Prostate gland (tissue), 2 donors: ENCODE measurements around the gene CFAP46. TPM values are rescaled to one million over a fixed set of nuclear protein-coding genes. Genes with fewer than 3 reads are reported as not detected.

Experiments used
- DNase-seq: peaks from one replicate; pipeline ENCODE4 v3.0.0-alpha.2; 2019; ENCODE audit warnings: low spot score
- H3K27ac ChIP-seq, 2 donors: fragments of 200-600 bp; sonication (generic); 2 replicates each; pipeline ENCODE4 v1.5.1; 2017 to 2019
- H3K27me3 ChIP-seq: fragments of 200-600 bp; sonication (generic); replicated peaks from 2 replicates; pipeline ENCODE4 v1.5.1; 2019; ENCODE audit not compliant: insufficient read depth
- H3K36me3 ChIP-seq, 2 donors: fragments of 200-600 bp; sonication (generic); 1 replicate in 1 of 2; 2 replicates in 1 of 2; pipeline versions ENCODE4 v1.5.1 to v1.8.1; 2017 to 2019
- H3K4me1 ChIP-seq: fragments of 200-600 bp; sonication (generic); replicated peaks from 2 replicates; pipeline ENCODE4 v1.5.1; 2019
- H3K4me3 ChIP-seq, 2 donors: fragments of 200-600 bp; sonication (generic); 2 replicates each; pipeline ENCODE4 v1.5.1; 2017 to 2019
- H3K9me3 ChIP-seq: fragments of 200-600 bp; sonication (generic); 2 replicates; pipeline ENCODE4 v1.5.1; 2017
- CTCF ChIP-seq, 4 experiments: fragments of 200-600 bp in 2 of 4; fragments of 450-650 bp in 2 of 4; sonication (generic) in 2 of 4; IDR thresholded peaks; 1 replicate in 3 of 4; 2 replicates in 1 of 4; pipeline ENCODE4 v1.5.1; 2016 to 2019; ENCODE audit warnings: antibody characterized with exemption in 4 of 4, mild to moderate bottlenecking in 2 of 4, moderate library complexity in 2 of 4
- POLR2A ChIP-seq: fragments of 450-650 bp; IDR thresholded peaks from one replicate; pipeline ENCODE4 v1.6.1; 2016; ENCODE audit warnings: antibody characterized with exemption, mild to moderate bottlenecking
- POLR2AphosphoS5 ChIP-seq: sonication (generic); formaldehyde crosslinking; IDR thresholded peaks from one replicate; pipeline ENCODE4 v1.6.1; 2017; ENCODE audit warnings: antibody characterized with exemption
- WGBS: methylation state at CpG from one replicate; pipeline ENCODE4 v1.1.5; 2018; 5-methylcytosine and 5-hydroxymethylcytosine counted together
- intact Hi-C: fragments of 100-400 bp; cut with DNase I; formaldehyde crosslinking; loops from one replicate; pipeline ENCODE4 v1.14.2; 2022
- total RNA-seq, 2 donors: library from RNA; depleted of rRNA; stranded (reverse); fragments of >200 nt; gene quantifications; one replicate each; pipeline ENCODE4 v1.1.0, GENCODE V29; 2016

Gene CFAP46
- total RNA-seq, 2 donors from 2014 or later = 1.4 to 9.3 TPM

GRCh38 chr10:132978542-132978941, 36.2 kb upstream of the CFAP46 start:
- H3K4me1 ChIP-seq = no peaks in the 10 kb centered on the region
- no peaks in the 10 kb centered on the region for H3K9me3 ChIP-seq
- intact Hi-C loops = no loop called here
- DNase-seq = no peak
- H3K36me3 ChIP-seq = no peaks in the 10 kb centered on the region
- no peak for TF ChIP-seq POLR2A
- TF ChIP-seq POLR2AphosphoS5 = no peak
- no peak for TF ChIP-seq CTCF (IDR thresholded peaks at IDR 0.05)
- H3K4me3 ChIP-seq = no peak overlapping the region
- H3K27me3 ChIP-seq = peaks cover 14% of the 10 kb centered on the region
- H3K27ac ChIP-seq = no peak overlapping the region
- WGBS = 91% methylated on average over 9 of the region's 9 CpGs

- WGBS = 82% methylated on average over 27 of the region's 27 CpGs
These were observed 35.4 kb upstream of the CFAP46 start for GRCh38 chr10:132977807-132978206.

GRCh38 chr10:132977076-132977475, 34.7 kb upstream of the CFAP46 start:
- DNase-seq = no peak
- intact Hi-C loops = no loop called here
- H3K36me3 ChIP-seq = no peaks in the 10 kb centered on the region
- 96% methylated on average over 25 of the region's 25 CpGs for WGBS
- peaks cover 21% of the 10 kb centered on the region for H3K27me3 ChIP-seq
- no peaks in the 10 kb centered on the region for H3K9me3 ChIP-seq
- H3K4me1 ChIP-seq = no peaks in the 10 kb centered on the region
- TF ChIP-seq CTCF (IDR thresholded peaks at IDR 0.05) (no peak), POLR2A (no peak), POLR2AphosphoS5 (no peak)
- no peak overlapping the region for H3K27ac ChIP-seq
- no peak overlapping the region for H3K4me3 ChIP-seq

More at GRCh38 chr10:132977807-132978206, 35.4 kb upstream of the CFAP46 start:
- TF ChIP-seq CTCF (IDR thresholded peaks at IDR 0.05) = no peak
- no peak for TF ChIP-seq POLR2A
- TF ChIP-seq POLR2AphosphoS5 = no peak
- no peak overlapping the region for H3K27ac ChIP-seq
- intact Hi-C loops = no loop called here
- H3K36me3 ChIP-seq = no peaks in the 10 kb centered on the region
- DNase-seq = no peak
- H3K4me1 ChIP-seq = no peaks in the 10 kb centered on the region
- no peak overlapping the region for H3K4me3 ChIP-seq
- no peaks in the 10 kb centered on the region for H3K9me3 ChIP-seq
- H3K27me3 ChIP-seq = peaks cover 16% of the 10 kb centered on the region

GRCh38 chr10:132975831-132976682, 33.7 kb upstream of the CFAP46 start:
- peaks cover 21% of the 10 kb centered on the region for H3K27me3 ChIP-seq
- 74% methylated on average over 30 of the region's 30 CpGs for WGBS
- no peaks in the 10 kb centered on the region for H3K9me3 ChIP-seq
- no peak for DNase-seq
- H3K27ac ChIP-seq = no peak overlapping the region
- intact Hi-C loops = no loop called here
- no peaks in the 10 kb centered on the region for H3K4me1 ChIP-seq
- H3K36me3 ChIP-seq = no peaks in the 10 kb centered on the region
- no peak for TF ChIP-seq CTCF (IDR thresholded peaks at IDR 0.05)
- no peak for TF ChIP-seq POLR2A
- no peak for TF ChIP-seq POLR2AphosphoS5
- H3K4me3 ChIP-seq = no peak overlapping the region
